Activated T-helper 2 cell treated with anti-CD3 and anti-CD28 coated beads, Interferon-gamma antibody, Interleukin-2, Interleukin-4, amounts not matched to agents 10 μg/mL and 5 μg/mL and 100 μg/mL, durations not matched to agents 14 hours and 24 hours and 36 hours (primary cell): ENCODE data around the gene ACTBL2. TPM values are rescaled to one million over a fixed set of nuclear protein-coding genes. Genes with fewer than 3 reads are reported as not detected.
"Not testable (repeated sequence)": the region's sequence is repeated elsewhere in the genome, so short reads cannot be mapped to it uniquely, and the experiment has no call there.

Experiments used
- DNase-seq: peaks from one replicate; pipeline ENCODE4 v3.0.0; 2021; ENCODE audit warnings: low spot score
- H3K27ac Mint-ChIP-seq: one replicate; pipeline ENCODE4 v1.8.0; 2021; ENCODE audit warnings: mixed read lengths
- H3K27me3 Mint-ChIP-seq: one replicate; pipeline ENCODE4 v1.8.0; 2021; ENCODE audit warnings: low read depth, mixed read lengths
- H3K36me3 Mint-ChIP-seq: one replicate; pipeline ENCODE4 v1.8.0; 2021; ENCODE audit warnings: low read depth, mixed read lengths
- H3K4me1 Mint-ChIP-seq: one replicate; pipeline ENCODE4 v1.8.0; 2021; ENCODE audit warnings: low read depth, mixed read lengths
- H3K4me3 Mint-ChIP-seq: one replicate; pipeline ENCODE4 v1.8.0; 2021; ENCODE audit warnings: low read depth, mild to moderate bottlenecking, moderate library complexity, mixed read lengths
- H3K9me3 Mint-ChIP-seq: one replicate; pipeline ENCODE4 v1.8.0; 2021; ENCODE audit warnings: mixed read lengths
- intact Hi-C: fragments of 100-400 bp; cut with micrococcal nuclease; formaldehyde crosslinking; loops from one replicate; pipeline ENCODE4 v1.15.1; 2023
- total RNA-seq: library from RNA; stranded (reverse); gene quantifications from 2 replicates; pipeline ENCODE4 v1.2.3, GENCODE V29; 2022

The ACTBL2 gene
- total RNA-seq, 1 donor from 2014 or later: not detected

GRCh38 chr5:57488215-57488955 is 5.8 kb upstream of the ACTBL2 start:
- H3K27me3 Mint-ChIP-seq: peaks cover 3% of the 10 kb centered on the region
- H3K4me3 Mint-ChIP-seq: no peak overlapping the region
- no peaks in the 10 kb centered on the region for H3K9me3 Mint-ChIP-seq
- no peak for DNase-seq
- H3K36me3 Mint-ChIP-seq: no peaks in the 10 kb centered on the region
- intact Hi-C loops: no loop called here
- no peak overlapping the region for H3K27ac Mint-ChIP-seq
- peaks cover 23% of the 10 kb centered on the region for H3K4me1 Mint-ChIP-seq

- H3K27me3 Mint-ChIP-seq: peaks cover 8% of the 10 kb centered on the region
- H3K4me1 Mint-ChIP-seq: peaks cover 16% of the 10 kb centered on the region
- no peaks in the 10 kb centered on the region for H3K36me3 Mint-ChIP-seq
- H3K9me3 Mint-ChIP-seq: no peaks in the 10 kb centered on the region
- H3K4me3 Mint-ChIP-seq: no peak overlapping the region
- DNase-seq: no peak
- no peak overlapping the region for H3K27ac Mint-ChIP-seq
- intact Hi-C loops: no loop called here
Observed at GRCh38 chr5:57486027-57486602, 3.5 kb upstream of the ACTBL2 start.

- intact Hi-C loops: no loop called here
Observed at GRCh38 chr5:57478826-57479225, 3.8 kb downstream of the ACTBL2 start.

GRCh38 chr5:57476601-57477056 is 6.0 kb downstream of the ACTBL2 start:
- Mint-ChIP-seq H3K27ac (no peak overlapping the region), H3K36me3 (no peaks in the 10 kb centered on the region), H3K4me3 (no peak overlapping the region), H3K9me3 (no peaks in the 10 kb centered on the region), H3K27me3 (peaks cover 20% of the 10 kb centered on the region), H3K4me1 (no peaks in the 10 kb centered on the region)
- intact Hi-C loops: no loop called here
- DNase-seq: no peak

More at GRCh38 chr5:57478826-57479225, 3.8 kb downstream of the ACTBL2 start:
- no peak for DNase-seq
- no peaks in the 10 kb centered on the region for H3K9me3 Mint-ChIP-seq
- H3K27me3 Mint-ChIP-seq: peaks cover 25% of the 10 kb centered on the region
- no peaks in the 10 kb centered on the region for H3K4me1 Mint-ChIP-seq
- H3K36me3 Mint-ChIP-seq: no peaks in the 10 kb centered on the region
- no peak overlapping the region for H3K27ac Mint-ChIP-seq
- H3K4me3 Mint-ChIP-seq: no peak overlapping the region

- intact Hi-C loops: no loop called here
- H3K27me3 Mint-ChIP-seq: peaks cover 6% of the 10 kb centered on the region
- no peaks in the 10 kb centered on the region for H3K36me3 Mint-ChIP-seq
- H3K4me3 Mint-ChIP-seq: no peak overlapping the region
- peaks cover 4% of the 10 kb centered on the region for H3K9me3 Mint-ChIP-seq
- no peak for DNase-seq
- H3K27ac Mint-ChIP-seq: no peak overlapping the region
- no peaks in the 10 kb centered on the region for H3K4me1 Mint-ChIP-seq
Observed at GRCh38 chr5:57470339-57470738, 12.3 kb downstream of the ACTBL2 start.

- H3K4me3 Mint-ChIP-seq: no peak overlapping the region
- intact Hi-C loops: no loop called here
- no peak overlapping the region for H3K27ac Mint-ChIP-seq
- H3K27me3 Mint-ChIP-seq: peaks cover 13% of the 10 kb centered on the region
- no peaks in the 10 kb centered on the region for H3K36me3 Mint-ChIP-seq
- H3K9me3 Mint-ChIP-seq: peaks cover 4% of the 10 kb centered on the region
- no peak for DNase-seq
- no peaks in the 10 kb centered on the region for H3K4me1 Mint-ChIP-seq
Observed at GRCh38 chr5:57468481-57469163, 14.0 kb downstream of the ACTBL2 start.

GRCh38 chr5:57466544-57466943 is 16.1 kb downstream of the ACTBL2 start:
- Mint-ChIP-seq H3K4me3 (no peak overlapping the region), H3K9me3 (peaks cover 4% of the 10 kb centered on the region), H3K4me1 (no peaks in the 10 kb centered on the region), H3K27me3 (peaks cover 16% of the 10 kb centered on the region), H3K36me3 (no peaks in the 10 kb centered on the region), H3K27ac (no peak overlapping the region)
- intact Hi-C loops: no loop called here
- no peak for DNase-seq

- DNase-seq, H3K4me3 Mint-ChIP-seq, H3K9me3 Mint-ChIP-seq, H3K27me3 Mint-ChIP-seq, intact Hi-C loops, H3K27ac Mint-ChIP-seq, H3K36me3 Mint-ChIP-seq, H3K4me1 Mint-ChIP-seq: not testable (repeated sequence)
Observed at GRCh38 chr5:57460056-57460455, 22.6 kb downstream of the ACTBL2 start.

- Mint-ChIP-seq H3K27ac (no peak overlapping the region), H3K36me3 (no peaks in the 10 kb centered on the region), H3K4me1 (no peaks in the 10 kb centered on the region), H3K4me3 (no peak overlapping the region), H3K9me3 (no peaks in the 10 kb centered on the region), H3K27me3 (peaks cover 3% of the 10 kb centered on the region)
- intact Hi-C loops: no loop called here
- no peak for DNase-seq
Observed at GRCh38 chr5:57458443-57458842, 24.2 kb downstream of the ACTBL2 start.

- Mint-ChIP-seq H3K27me3 (no peaks in the 10 kb centered on the region), H3K27ac (no peak overlapping the region), H3K4me1 (peaks cover 1% of the 10 kb centered on the region), H3K4me3 (no peak overlapping the region), H3K36me3 (no peaks in the 10 kb centered on the region), H3K9me3 (no peaks in the 10 kb centered on the region)
- DNase-seq: no peak
- intact Hi-C loops: no loop called here
Observed at GRCh38 chr5:57456531-57457135, 26.0 kb downstream of the ACTBL2 start.

GRCh38 chr5:57455511-57456455 is 26.8 kb downstream of the ACTBL2 start:
- Mint-ChIP-seq H3K4me3 (no peak overlapping the region), H3K27ac (no peak overlapping the region), H3K9me3 (no peaks in the 10 kb centered on the region), H3K27me3 (no peaks in the 10 kb centered on the region), H3K4me1 (peaks cover 2% of the 10 kb centered on the region), H3K36me3 (no peaks in the 10 kb centered on the region)
- DNase-seq: no peak
- intact Hi-C loops: no loop called here

GRCh38 chr5:57454896-57455295 is 27.7 kb downstream of the ACTBL2 start:
- peaks cover 2% of the 10 kb centered on the region for H3K4me1 Mint-ChIP-seq
- no peaks in the 10 kb centered on the region for H3K36me3 Mint-ChIP-seq
- H3K9me3 Mint-ChIP-seq: no peaks in the 10 kb centered on the region
- H3K4me3 Mint-ChIP-seq: no peak overlapping the region
- H3K27ac Mint-ChIP-seq: no peak overlapping the region
- no peaks in the 10 kb centered on the region for H3K27me3 Mint-ChIP-seq
- intact Hi-C loops: no loop called here
- no peak for DNase-seq
